HEK293T (cell line): Measurements from ENCODE around the gene SLAMF6.
"Not testable (repeated sequence)": the region's sequence is repeated elsewhere in the genome, so short reads cannot be mapped to it uniquely, and the experiment has no call there.

ENCODE experiments used
- CTCF ChIA-PET: fragments of 350-600 bp; formaldehyde crosslinking; extraction: SDS; loops from one replicate; lab custom pipeline; 2021; ENCODE audit warnings: antibody characterized with exemption, inconsistent platforms; lab: Yijun Ruan, JAX
- POLR2A ChIA-PET: fragments of 350-600 bp; formaldehyde crosslinking; extraction: SDS; loops from one replicate; lab custom pipeline; 2020; ENCODE audit warnings: antibody characterized with exemption, inconsistent platforms; lab: Yijun Ruan, JAX
- DNase-seq: peaks from one replicate; pipeline ENCODE4 v3.0.0; 2012; ENCODE audit warnings: mixed read lengths; ENCODE audit errors: extremely low spot score
- ARNT ChIP-seq: fragments of 450-650 bp; IDR thresholded peaks from 2 replicates; pipeline ENCODE4 v1.6.1; 2017; ENCODE audit warnings: mild to moderate bottlenecking
- BHLHE40 ChIP-seq: fragments of 450-650 bp; IDR thresholded peaks from 2 replicates; pipeline ENCODE4 v1.6.1; 2016; ENCODE audit warnings: mild to moderate bottlenecking, moderate library complexity, borderline replicate concordance
- CTBP1 ChIP-seq: fragments of 450-650 bp; IDR thresholded peaks from 2 replicates; pipeline ENCODE4 v1.6.1; 2016; ENCODE audit warnings: borderline replicate concordance
- ELF4 ChIP-seq: fragments of 450-650 bp; IDR thresholded peaks from 2 replicates; pipeline ENCODE4 v1.6.1; 2017; ENCODE audit warnings: antibody characterized with exemption
- FOXA1 ChIP-seq: fragments of 450-650 bp; IDR thresholded peaks from 2 replicates; pipeline ENCODE4 v1.6.1; 2016; ENCODE audit warnings: mild to moderate bottlenecking
- FOXK2 ChIP-seq: fragments of 450-650 bp; IDR thresholded peaks from 2 replicates; pipeline ENCODE4 v1.6.1; 2016; ENCODE audit warnings: mild to moderate bottlenecking
- FOXM1 ChIP-seq: fragments of 450-650 bp; IDR thresholded peaks from 2 replicates; pipeline ENCODE4 v1.6.1; 2017; ENCODE audit warnings: mild to moderate bottlenecking, borderline replicate concordance
- HDGF ChIP-seq: fragments of 450-650 bp; IDR thresholded peaks from 2 replicates; pipeline ENCODE4 v1.6.1; 2017; ENCODE audit warnings: antibody characterized with exemption, borderline replicate concordance
- L3MBTL2 ChIP-seq: fragments of 450-650 bp; conservative IDR thresholded peaks from 2 replicates; pipeline ENCODE4 v1.6.1; 2016; ENCODE audit warnings: mild to moderate bottlenecking
- LEF1 ChIP-seq: fragments of 450-650 bp; IDR thresholded peaks from 2 replicates; pipeline ENCODE4 v1.6.1; 2017; ENCODE audit warnings: mild to moderate bottlenecking, borderline replicate concordance
- NFRKB ChIP-seq: fragments of 450-650 bp; IDR thresholded peaks from 2 replicates; pipeline ENCODE4 v1.6.1; 2016; ENCODE audit warnings: mild to moderate bottlenecking, moderate library complexity
- PKNOX1 ChIP-seq: fragments of 450-650 bp; IDR thresholded peaks from 2 replicates; pipeline ENCODE4 v1.6.1; 2016
- SP1 ChIP-seq: fragments of 450-650 bp; IDR thresholded peaks from 2 replicates; pipeline ENCODE4 v1.6.1; 2017
- SUZ12 ChIP-seq: fragments of 450-650 bp; IDR thresholded peaks from 2 replicates; pipeline ENCODE4 v1.6.1; 2016; ENCODE audit warnings: mild to moderate bottlenecking
- TARDBP ChIP-seq: fragments of 450-650 bp; IDR thresholded peaks from 2 replicates; pipeline ENCODE4 v1.6.1; 2016
- ZNF384 ChIP-seq: fragments of 450-650 bp; IDR thresholded peaks from 2 replicates; pipeline ENCODE4 v1.6.1; 2016

The SLAMF6 gene

DNA sequence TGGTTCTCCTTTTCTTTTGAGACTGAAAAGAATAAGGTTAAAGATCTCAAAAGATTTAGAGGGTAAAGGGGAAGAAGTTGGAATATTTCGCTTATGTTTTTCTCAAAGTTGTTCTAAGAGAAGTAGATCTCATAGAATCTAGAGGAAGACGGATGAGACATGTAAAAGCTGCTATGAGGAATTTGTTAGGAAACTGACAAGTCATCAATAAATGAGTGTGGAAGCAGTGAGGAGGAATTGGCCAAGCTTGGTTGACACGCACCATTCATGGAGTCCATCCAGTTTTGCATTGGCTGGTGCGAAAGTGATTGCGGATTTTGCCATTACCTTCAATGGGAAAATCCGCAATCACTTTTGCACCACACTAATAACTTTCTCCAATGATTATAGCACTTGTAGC lies 20.0 kb downstream of the SLAMF6 start:
- ChIA-PET CTCF (no interaction called here), POLR2A (no interaction called here)
- TF ChIP-seq FOXM1: no peak
- no peak for TF ChIP-seq LEF1
- TF ChIP-seq PKNOX1: no peak
- TF ChIP-seq ARNT: no peak
- no peak for TF ChIP-seq ELF4
- TF ChIP-seq HDGF: no peak
- no peak for TF ChIP-seq ZNF384
- no peak for TF ChIP-seq NFRKB
- no peak for TF ChIP-seq FOXA1
- TF ChIP-seq FOXK2: no peak
- no peak for TF ChIP-seq SUZ12
- TF ChIP-seq CTBP1: no peak
- no peak for TF ChIP-seq TARDBP
- TF ChIP-seq SP1: no peak
- no peak for TF ChIP-seq BHLHE40
- no peak for TF ChIP-seq L3MBTL2
- no peak for DNase-seq

DNA sequence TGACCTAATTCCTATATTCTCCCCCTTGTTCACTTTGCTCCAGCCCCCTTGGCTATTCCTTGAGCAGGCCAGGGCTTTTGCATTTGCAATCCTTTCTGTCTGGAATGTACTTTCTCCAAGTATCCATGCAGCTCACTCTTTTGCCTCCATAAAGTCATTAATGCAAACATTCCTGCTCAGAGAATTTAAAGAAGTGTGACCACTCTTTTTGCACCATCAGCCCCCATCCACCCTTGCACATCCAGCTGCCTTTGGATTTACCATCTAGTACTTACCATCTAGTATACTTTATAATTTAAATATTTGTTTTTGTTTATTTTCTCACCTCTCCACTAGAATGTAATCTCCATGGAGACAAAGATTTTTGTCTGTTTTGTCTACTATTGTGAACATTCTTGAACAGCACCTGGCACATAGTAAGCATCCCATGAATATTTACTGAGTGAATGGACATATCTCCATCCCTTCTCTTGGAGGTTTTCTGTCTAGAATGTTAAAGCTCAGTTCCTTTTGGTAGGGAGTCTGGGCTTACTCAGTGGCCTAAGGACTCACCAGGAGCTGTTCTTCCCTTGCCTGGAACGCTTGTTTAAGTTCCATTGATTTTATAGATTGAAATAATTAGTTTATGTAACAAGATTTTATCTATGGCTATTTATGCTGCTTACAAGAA lies 22.6 kb downstream of the SLAMF6 start:
- ChIA-PET POLR2A (no interaction called here), CTCF (no interaction called here)

GRCh38 chr1:160499631-160500030 lies 23.4 kb downstream of the SLAMF6 start:
- no peak for DNase-seq
- POLR2A ChIA-PET: no interaction called here
- CTCF ChIA-PET: no interaction called here
- TF ChIP-seq TARDBP (no peak), LEF1 (no peak)

More for the DNA sequence above, 22.6 kb downstream of the SLAMF6 start:
- TF ChIP-seq PKNOX1 (no peak), FOXM1 (no peak), FOXA1 (no peak)
- no peak for DNase-seq

- CTCF ChIA-PET, POLR2A ChIA-PET: not testable (repeated sequence)
Measured at GRCh38 chr1:160498301-160499065, 24.6 kb downstream of the SLAMF6 start.

GRCh38 chr1:160496334-160496733 lies 26.7 kb downstream of the SLAMF6 start:
- ChIA-PET CTCF (no interaction called here), POLR2A (no interaction called here)
- no peak for DNase-seq
- no peak for TF ChIP-seq PKNOX1
- no peak for TF ChIP-seq FOXM1
- TF ChIP-seq LEF1: no peak
- TF ChIP-seq FOXA1: no peak
- TF ChIP-seq ARNT: no peak
- TF ChIP-seq CTBP1: no peak
- no peak for TF ChIP-seq FOXK2
- no peak for TF ChIP-seq HDGF
- TF ChIP-seq SP1: no peak
- TF ChIP-seq ELF4: no peak
- TF ChIP-seq L3MBTL2: no peak
- no peak for TF ChIP-seq ZNF384
- no peak for TF ChIP-seq NFRKB
- no peak for TF ChIP-seq TARDBP
- no peak for TF ChIP-seq BHLHE40
- TF ChIP-seq SUZ12: no peak

More at GRCh38 chr1:160498301-160499065, 24.6 kb downstream of the SLAMF6 start:
- DNase-seq: not testable (repeated sequence)

DNA sequence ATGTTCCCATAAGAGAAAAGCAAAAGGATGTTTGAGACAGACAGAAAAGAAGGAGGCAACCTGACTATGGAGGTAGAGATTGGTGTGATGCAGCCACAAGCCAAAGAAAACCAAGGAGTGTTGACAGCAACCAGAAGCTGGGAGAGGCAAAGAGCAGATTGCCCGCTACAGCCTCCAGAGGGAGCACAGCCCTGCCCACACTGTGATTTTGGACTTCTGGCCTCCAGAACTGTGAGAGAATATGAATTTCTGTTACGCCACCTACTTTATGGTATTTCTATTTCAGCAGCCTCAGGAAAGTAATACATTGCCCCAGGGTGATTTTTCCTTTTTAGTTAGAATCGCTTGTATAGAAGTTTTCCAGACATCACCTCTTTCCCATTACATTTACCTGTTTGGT lies 28.4 kb downstream of the SLAMF6 start:
- POLR2A ChIA-PET: no interaction called here
- CTCF ChIA-PET: no interaction called here
- TF ChIP-seq CTBP1 (no peak), NFRKB (no peak), SUZ12 (no peak), ZNF384 (no peak), FOXK2 (no peak), PKNOX1 (no peak), L3MBTL2 (no peak), ARNT (no peak), FOXM1 (no peak), BHLHE40 (no peak), ELF4 (no peak), TARDBP (no peak), HDGF (no peak), FOXA1 (no peak), LEF1 (no peak), SP1 (no peak)
- DNase-seq: no peak
